Tibial nerve (tissue), 4 donors: ENCODE results near the gene MSX1.

Source experiments
- CTCF ChIP-seq, 5 experiments: fragments of 200-600 bp in 3 of 5; fragments of 450-650 bp in 2 of 5; sonication (generic) in 3 of 5; IDR thresholded peaks; one replicate each; pipeline ENCODE4 v1.5.1; 2016 to 2019; ENCODE audit warnings: antibody characterized with exemption in 5 of 5, mild to moderate bottlenecking in 3 of 5, moderate library complexity in 2 of 5
- EP300 ChIP-seq, 2 donors: sonication (generic); formaldehyde crosslinking; IDR thresholded peaks; one replicate each; pipeline ENCODE4 v1.6.1; 2017; ENCODE audit warnings: antibody characterized with exemption in 2 of 2, mild to moderate bottlenecking in 1 of 2
- POLR2A ChIP-seq, 2 donors: fragments of 450-650 bp; IDR thresholded peaks; one replicate each; pipeline ENCODE4 v1.6.1; 2017; ENCODE audit warnings: antibody characterized with exemption in 2 of 2, mild to moderate bottlenecking in 2 of 2, moderate library complexity in 2 of 2

GRCh38 chr4:4849524-4850193 lies 9.8 kb upstream of the MSX1 start:
- TF ChIP-seq POLR2A (IDR thresholded peaks at IDR 0.05), result no peak
- no peak for TF ChIP-seq CTCF (IDR thresholded peaks at IDR 0.05)
- no peak for TF ChIP-seq EP300 (IDR thresholded peaks at IDR 0.05)
